Measurements from ENCODE around the gene GTPBP4. TPM values are rescaled to one million over a fixed set of nuclear protein-coding genes. Genes with fewer than 3 reads are reported as not detected.

Gene GTPBP4
- total and polyA plus RNA-seq, 2 of the 8 experiments (the other 6 are each of a cell fraction or from before 2014, with no cell fraction given) = 16.9 to 98.1 TPM

- TF ChIP-seq SAP30 (IDR thresholded peaks at IDR 0.05; ENCODE audit: insufficient read depth, insufficient replicate concordance, low read length) (no peak), HDAC6 (IDR thresholded peaks at IDR 0.05; ENCODE audit: low read depth, low read length) (no peak), MAX (IDR thresholded peaks at IDR 0.05) (no peak), RXRA (IDR thresholded peaks at IDR 0.05; ENCODE audit: insufficient read depth, low read depth, low read length) (no peak), BCL11A (IDR thresholded peaks at IDR 0.05; ENCODE audit: low read depth in 2 of 2, low read length in 2 of 2) (no peak), YY1 (IDR thresholded peaks at IDR 0.05; ENCODE audit: low read depth, low read length) (no peak), CHD2 (IDR thresholded peaks at IDR 0.05; ENCODE audit: low read length) (no peak), KDM4A (IDR thresholded peaks at IDR 0.05; ENCODE audit: low read depth, low read length, severe bottlenecking) (no peak)
Observed at GRCh38 chr10:970311-971149, 17.7 kb upstream of the GTPBP4 start (continued).

Data from H1 (cell line).